ENCODE results near the gene PCDHB6.
"Not testable (repeated sequence)": the region's sequence is repeated elsewhere in the genome, so short reads cannot be mapped to it uniquely, and the experiment has no call there.

Gene PCDHB6

GRCh38 chr5:141172381-141173204, 22.7 kb downstream of the PCDHB6 start, which contains the start of gene PCDHB7:
Gene PCDHB7 (plus strand): TSS chr5:141172644. CDS start chr5:141172836, 192 bp downstream.
- DNase-seq = peak; percentile 21

GRCh38 chr5:141174291-141175104, 24.6 kb downstream of the PCDHB6 start:
- DNase-seq = not testable (repeated sequence)

GRCh38 chr5:141175933-141176332, 26.1 kb downstream of the PCDHB6 start:
- no peak for DNase-seq

- not testable (repeated sequence) for DNase-seq
These were observed 27.8 kb downstream of the PCDHB6 start, which contains the start of gene PCDHB8 for GRCh38 chr5:141177577-141178191. Gene PCDHB8 (plus strand): TSS chr5:141177790. CDS start chr5:141178035, 245 bp downstream.

- not testable (repeated sequence) for DNase-seq
These were observed 29.5 kb downstream of the PCDHB6 start for GRCh38 chr5:141179371-141179770.

- DNase-seq = not testable (repeated sequence)
These were observed 30.0 kb downstream of the PCDHB6 start for GRCh38 chr5:141179876-141180275.

GRCh38 chr5:141180313-141180712, 30.5 kb downstream of the PCDHB6 start:
- no peak for DNase-seq

GRCh38 chr5:141182248-141182647, 32.4 kb downstream of the PCDHB6 start, which contains the start of gene PCDHB16:
Gene PCDHB16 (plus strand): TSS chr5:141182387. CDS start chr5:141182560, 173 bp downstream.
- DNase-seq = peak; percentile 1

- DNase-seq = not testable (repeated sequence)
These were observed 34.4 kb downstream of the PCDHB6 start for GRCh38 chr5:141184117-141184855.

- peak; percentile 2 for DNase-seq
These were observed 37.1 kb downstream of the PCDHB6 start, which contains the start of gene PCDHB9 for GRCh38 chr5:141186897-141187512. Gene PCDHB9 (plus strand): TSS chr5:141187161. CDS start chr5:141187319, 158 bp downstream.

GRCh38 chr5:141188682-141189081, 38.8 kb downstream of the PCDHB6 start:
- not testable (repeated sequence) for DNase-seq

- DNase-seq = not testable (repeated sequence)
These were observed 39.3 kb downstream of the PCDHB6 start for GRCh38 chr5:141189131-141189530.

GRCh38 chr5:141192110-141192725, 42.4 kb downstream of the PCDHB6 start, which contains the start of gene PCDHB10:
Gene PCDHB10 (plus strand): TSS chr5:141192353. CDS start chr5:141192553, 200 bp downstream.
- no peak for DNase-seq

GRCh38 chr5:141194332-141194731, 44.5 kb downstream of the PCDHB6 start:
- DNase-seq = not testable (repeated sequence)

- DNase-seq = no peak
These were observed 46.5 kb downstream of the PCDHB6 start for GRCh38 chr5:141196363-141196762.

GRCh38 chr5:141199359-141200235, 49.7 kb downstream of the PCDHB6 start, which contains the start of gene PCDHB11:
Gene PCDHB11 (plus strand): TSS chr5:141199627. CDS start chr5:141199775, 148 bp downstream.
- no peak for DNase-seq

- not testable (repeated sequence) for DNase-seq
These were observed 51.3 kb downstream of the PCDHB6 start for GRCh38 chr5:141201126-141201525.

GRCh38 chr5:141201646-141202045, 51.8 kb downstream of the PCDHB6 start:
- not testable (repeated sequence) for DNase-seq

Data from fibroblast of upper back skin (primary cell).